HepG2 (cell line): Measurements from ENCODE around the gene BICRAL. TPM values are rescaled to one million over a fixed set of nuclear protein-coding genes. Genes with fewer than 3 reads are reported as not detected.

ENCODE experiments used
- ATAC-seq: fragments of 200-7000 bp; cut with Tn5 transposase; 3 replicates; pipeline ENCODE4 v1.9.1; 2020; ENCODE audit warnings: mild to moderate bottlenecking, moderate library complexity
- BruUV-seq: library from RNA; stranded (reverse); fragments of 400-500 nt; replicated peaks from 2 replicates; lab custom pipeline; 2021; lab: Mats Ljungman, UMichigan
- CTCF ChIA-PET: fragments of 300-600 bp; formaldehyde crosslinking; extraction: SDS; loops from one replicate; lab custom pipeline; 2021; ENCODE audit warnings: low total read pairs, inconsistent platforms, low intra/inter-chr PET ratio; lab: Yijun Ruan, JAX
- POLR2A ChIA-PET: fragments of 350-600 bp; sonication (Branson Sonifier 250); formaldehyde crosslinking; loops from one replicate; lab custom pipeline; 2020; ENCODE audit warnings: antibody characterized with exemption, inconsistent platforms; lab: Yijun Ruan, JAX
- DNase-seq: peaks from one replicate; pipeline ENCODE4 v3.0.0-alpha.2; 2015; ENCODE audit warnings: low spot score
- FAIRE-seq: peaks from 3 replicates; lab custom pipeline; 2011; peaks lifted over from hg19 to GRCh38; lab: Jason Lieb, UNC
- H2AFZ ChIP-seq: one replicate; pipeline ENCODE4 v1.6.1; 2011; ENCODE audit warnings: low read length, inconsistent platforms
- H3K27ac ChIP-seq: fragments of 300-600 bp; 3 replicates; pipeline ENCODE4 v1.8.0; 2011; ENCODE audit warnings: mixed run types, mild to moderate bottlenecking, mixed read lengths, low read length, inconsistent platforms; ENCODE audit not compliant: insufficient read depth; ENCODE audit errors: extremely low read length
- H3K27me3 ChIP-seq, 2 experiments: fragments of 200-600 bp in 1 of 2; 2 replicates in 1 of 2; 3 replicates in 1 of 2; pipeline versions ENCODE4 v1.6.0 to v1.8.0; 2011; ENCODE audit warnings: low read length in 2 of 2, mild to moderate bottlenecking in 2 of 2, moderate library complexity in 2 of 2, inconsistent platforms in 1 of 2; ENCODE audit not compliant: insufficient read depth in 2 of 2, control insufficient read depth in 1 of 2
- H3K36me3 ChIP-seq, 2 experiments: fragments of 200-600 bp in 1 of 2; replicated peaks in 1 of 2; 2 replicates in 1 of 2; 3 replicates in 1 of 2; pipeline versions ENCODE4 v1.5.1 to v1.8.0; 2011; ENCODE audit warnings: low read length in 2 of 2, inconsistent platforms in 1 of 2; ENCODE audit not compliant: insufficient read depth in 2 of 2, control insufficient read depth in 1 of 2
- H3K4me1 ChIP-seq: 2 replicates; pipeline ENCODE4 v1.5.1; 2012; ENCODE audit warnings: low read length, inconsistent platforms; ENCODE audit not compliant: insufficient read depth
- H3K4me2 ChIP-seq: 2 replicates; pipeline ENCODE4 v1.6.0; 2011; ENCODE audit warnings: low read depth, low read length, inconsistent platforms
- H3K4me3 ChIP-seq, 3 experiments: fragments of 200-600 bp in 1 of 3; sonication (generic), shearing (Covaris generic) in 1 of 3; replicated peaks in 1 of 3; 2 replicates each; pipeline ENCODE4 v1.5.1; 2011 to 2016; ENCODE audit warnings: low read length in 3 of 3, inconsistent platforms in 2 of 3, low read depth in 2 of 3, mild to moderate bottlenecking in 2 of 3, control low read depth in 1 of 3, mixed read lengths in 1 of 3; ENCODE audit not compliant: insufficient read depth in 1 of 3
- H3K79me2 ChIP-seq: one replicate; pipeline ENCODE4 v1.6.1; 2011; ENCODE audit warnings: low read length, inconsistent platforms; ENCODE audit not compliant: insufficient read depth
- H3K9ac ChIP-seq: 2 replicates; pipeline ENCODE4 v1.6.0; 2011; ENCODE audit warnings: mild to moderate bottlenecking, low read depth, low read length, inconsistent platforms; ENCODE audit not compliant: insufficient read depth
- H3K9me3 ChIP-seq: 2 replicates; pipeline ENCODE4 v1.5.1; 2012; ENCODE audit warnings: mild to moderate bottlenecking, low read length
- H4K20me1 ChIP-seq: 2 replicates; pipeline ENCODE4 v1.6.0; 2011; ENCODE audit warnings: inconsistent platforms, mild to moderate bottlenecking, low read length, moderate library complexity; ENCODE audit not compliant: insufficient read depth
- AGO2 ChIP-seq: fragments of 200-400 bp; formaldehyde crosslinking; optimal IDR thresholded peaks from 2 replicates; pipeline ENCODE3; 2017; ENCODE audit warnings: mild to moderate bottlenecking, low read depth, low read length, moderate library complexity
- HDAC2 ChIP-seq: sonication (generic); formaldehyde crosslinking; IDR thresholded peaks from 2 replicates; pipeline ENCODE4 v1.4.0; 2020; ENCODE audit warnings: missing genetic modification reagents
- HNF1B ChIP-seq: sonication (generic); formaldehyde crosslinking; IDR thresholded peaks from 2 replicates; pipeline ENCODE4 v1.5.1; 2020; ENCODE audit warnings: mild to moderate bottlenecking, moderate library complexity, missing genetic modification reagents
- NFIC ChIP-seq: IDR thresholded peaks from 2 replicates; pipeline ENCODE4 v1.6.1; 2012; ENCODE audit warnings: mild to moderate bottlenecking, low read length, inconsistent platforms
- RBM39 ChIP-seq: fragments of 200-400 bp; formaldehyde crosslinking; IDR thresholded peaks from one replicate; pipeline ENCODE4 v1.6.1; 2018; ENCODE audit warnings: antibody characterized with exemption, mild to moderate bottlenecking, low read depth, low read length; ENCODE audit not compliant: poor library complexity, severe bottlenecking
- TAF15 ChIP-seq: fragments of 200-400 bp; formaldehyde crosslinking; IDR thresholded peaks from one replicate; pipeline ENCODE4 v1.6.1; 2018; ENCODE audit warnings: mild to moderate bottlenecking, low read depth, low read length; ENCODE audit not compliant: poor library complexity, severe bottlenecking
- TP53 ChIP-seq: sonication (generic); formaldehyde crosslinking; conservative IDR thresholded peaks from 2 replicates; pipeline ENCODE4 v1.4.0; 2020; ENCODE audit warnings: missing genetic modification reagents
- ZBTB39 ChIP-seq: sonication (generic); formaldehyde crosslinking; IDR thresholded peaks from 2 replicates; pipeline ENCODE4 v1.5.0; 2020; ENCODE audit warnings: missing genetic modification reagents
- ZNF205 ChIP-seq: IDR thresholded peaks from 2 replicates; pipeline ENCODE4 v1.6.1; 2018; ENCODE audit warnings: missing biosample characterization, missing genetic modification reagents
- ZNF337 ChIP-seq: sonication (generic); formaldehyde crosslinking; IDR thresholded peaks from 2 replicates; pipeline ENCODE4 v1.5.1; 2020; ENCODE audit warnings: missing genetic modification reagents, low read depth, mild to moderate bottlenecking, borderline replicate concordance
- ZNF550 ChIP-seq: sonication (generic); formaldehyde crosslinking; IDR thresholded peaks from 2 replicates; pipeline ENCODE4 v1.4.0; 2020; ENCODE audit warnings: mild to moderate bottlenecking, missing genetic modification reagents, borderline replicate concordance
- WGBS: methylation state at CpG from one replicate; pipeline ENCODE4 v1.1.6; 2017; ENCODE audit warnings: low lambda C conversion rate; 5-methylcytosine and 5-hydroxymethylcytosine counted together
- in situ Hi-C: cut with HindIII; loops from 2 replicates; pipeline ENCODE4 v1.10.0; 2017; ENCODE audit warnings: low pct_unique_long_range_greater_than_20kb; ENCODE audit not compliant: extremely low pct_ligation_motif_present
- intact Hi-C: fragments of 100-400 bp; cut with micrococcal nuclease; formaldehyde crosslinking; loops from one replicate; pipeline ENCODE4 v1.10.0; 2022; ENCODE audit not compliant: unreplicated experiment
- polyA plus RNA-seq, 8 experiments: library from polyadenylated mRNA; depleted of rRNA in 3 of 8; stranded (reverse) in 7 of 8; unstranded in 1 of 8; fragments of >200 nt; fragmentation: Illumina TruSeq in 4 of 8; extraction: Trizol in 4 of 8; gene quantifications; 2 replicates each; pipeline versions ENCODE4 v1.2.1 to v1.2.3, GENCODE V29; 2011 to 2016; ENCODE audit warnings: low read depth in 4 of 8, missing spikeins in 1 of 8, mixed read lengths in 1 of 8; ENCODE audit not compliant: insufficient read depth in 1 of 8
- total RNA-seq, 5 experiments: library from RNA; depleted of rRNA; stranded (reverse); fragments of >200 nt; fragmentation: Illumina TruSeq; extraction: Trizol; gene quantifications; 2 replicates each; pipeline ENCODE4 v1.2.3, GENCODE V29; 2016; ENCODE audit warnings: low read depth in 1 of 5
- TF ChIP-seq, protein P1 (sequence below): sonication (generic); formaldehyde crosslinking; IDR thresholded peaks from 2 replicates; pipeline ENCODE4 v1.4.0; 2020; ENCODE audit warnings: missing genetic modification reagents, mild to moderate bottlenecking, borderline replicate concordance

The BICRAL gene
- total and polyA plus RNA-seq, 2 of the 13 experiments (the other 11 are each of a cell fraction or from before 2014, with no cell fraction given), result 5.0 to 13.5 TPM

GRCh38 chr6:42769836-42770235, 12.0 kb upstream of the BICRAL start (continued):
- TF ChIP-seq HDAC2 (CRISPR knock-in tag) (no peak), HNF1B (CRISPR knock-in tag) (no peak), ZNF337 (CRISPR knock-in tag) (no peak), TAF15 (no peak), AGO2 (no peak), NFIC (no peak)

DNA sequence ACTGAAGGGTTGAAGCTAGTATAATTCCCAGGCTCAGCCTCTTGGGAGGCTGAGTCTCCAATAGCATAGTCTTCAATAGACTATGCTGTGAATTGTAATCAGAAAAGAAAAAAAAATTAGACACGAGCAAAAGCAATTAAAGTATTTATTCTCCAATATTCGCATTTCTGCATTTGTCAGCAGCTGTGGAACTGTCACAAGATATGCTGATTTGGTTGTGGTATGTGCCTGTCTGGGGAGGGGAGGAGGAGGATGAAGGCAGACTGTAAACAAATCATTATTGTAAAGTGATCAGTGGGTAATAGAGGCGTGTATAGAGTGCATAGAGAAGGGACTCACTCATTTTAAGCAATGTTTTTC, 10.1 kb upstream of the BICRAL start:
- H3K9ac ChIP-seq, result no peak overlapping the region
- ChIA-PET POLR2A (interaction anchor here (1.5 kb wide), 1 partner anchor 10 kb away, joined by 7 read pairs; the partner anchor contains the start of gene BICRAL), CTCF (no interaction called here)
- intact Hi-C loops, result no loop called here
- in situ Hi-C loops, result no loop called here
- no TSS peak for BruUV-seq
- no peak for DNase-seq
- no peak for ATAC-seq
- no peaks in the 10 kb centered on the region for H3K4me1 ChIP-seq
- TF ChIP-seq RBM39, result no peak
- TF ChIP-seq TP53, result no peak
- TF ChIP-seq ZNF205 (CRISPR knock-in tag), result no peak
- no peak for TF ChIP-seq ZBTB39 (CRISPR knock-in tag)
- TF ChIP-seq, protein P1, sequence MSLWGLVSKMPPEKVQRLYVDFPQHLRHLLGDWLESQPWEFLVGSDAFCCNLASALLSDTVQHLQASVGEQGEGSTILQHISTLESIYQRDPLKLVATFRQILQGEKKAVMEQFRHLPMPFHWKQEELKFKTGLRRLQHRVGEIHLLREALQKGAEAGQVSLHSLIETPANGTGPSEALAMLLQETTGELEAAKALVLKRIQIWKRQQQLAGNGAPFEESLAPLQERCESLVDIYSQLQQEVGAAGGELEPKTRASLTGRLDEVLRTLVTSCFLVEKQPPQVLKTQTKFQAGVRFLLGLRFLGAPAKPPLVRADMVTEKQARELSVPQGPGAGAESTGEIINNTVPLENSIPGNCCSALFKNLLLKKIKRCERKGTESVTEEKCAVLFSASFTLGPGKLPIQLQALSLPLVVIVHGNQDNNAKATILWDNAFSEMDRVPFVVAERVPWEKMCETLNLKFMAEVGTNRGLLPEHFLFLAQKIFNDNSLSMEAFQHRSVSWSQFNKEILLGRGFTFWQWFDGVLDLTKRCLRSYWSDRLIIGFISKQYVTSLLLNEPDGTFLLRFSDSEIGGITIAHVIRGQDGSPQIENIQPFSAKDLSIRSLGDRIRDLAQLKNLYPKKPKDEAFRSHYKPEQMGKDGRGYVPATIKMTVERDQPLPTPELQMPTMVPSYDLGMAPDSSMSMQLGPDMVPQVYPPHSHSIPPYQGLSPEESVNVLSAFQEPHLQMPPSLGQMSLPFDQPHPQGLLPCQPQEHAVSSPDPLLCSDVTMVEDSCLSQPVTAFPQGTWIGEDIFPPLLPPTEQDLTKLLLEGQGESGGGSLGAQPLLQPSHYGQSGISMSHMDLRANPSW, result no peak
- no peak for TF ChIP-seq ZNF550 (CRISPR knock-in tag)
- H3K27me3 ChIP-seq, result no peaks in the 10 kb centered on the region
- H4K20me1 ChIP-seq, result no peaks in the 10 kb centered on the region
- H3K27ac ChIP-seq, result no peak overlapping the region
- no peak for FAIRE-seq
- no peak overlapping the region for H3K4me2 ChIP-seq
- no peaks in the 10 kb centered on the region for H3K79me2 ChIP-seq
- no peak overlapping the region for H3K4me3 ChIP-seq
- H3K36me3 ChIP-seq, result no peaks in the 10 kb centered on the region
- no peaks in the 10 kb centered on the region for H3K9me3 ChIP-seq
- 81% methylated on average over 3 of the region's 3 CpGs for WGBS
- H2AFZ ChIP-seq, result no peak overlapping the region
